Measurements from ENCODE around the gene LRRIQ1.

Gene LRRIQ1

GRCh38 chr12:85058339-85058738, 22.2 kb downstream of the LRRIQ1 start:
- Histone ChIP-seq H3K4me1 (ENCODE audit: control insufficient read depth, insufficient read depth, low read length) (no peaks in the 10 kb centered on the region), H3K36me3 (ENCODE audit: control insufficient read depth, insufficient read depth, low read length, severe bottlenecking) (no peaks in the 10 kb centered on the region), H3K9me3 (ENCODE audit: control insufficient read depth, low read length) (no peaks in the 10 kb centered on the region), H3K4me3 (ENCODE audit: low read length) (no peak overlapping the region), H3K27me3 (replicated peaks; ENCODE audit: control insufficient read depth, insufficient read depth, low read length) (no peaks in the 10 kb centered on the region), H3K9ac (ENCODE audit: low read length) (no peak overlapping the region)
- DNase-seq (ENCODE audit: low read depth): no peak

DNA sequence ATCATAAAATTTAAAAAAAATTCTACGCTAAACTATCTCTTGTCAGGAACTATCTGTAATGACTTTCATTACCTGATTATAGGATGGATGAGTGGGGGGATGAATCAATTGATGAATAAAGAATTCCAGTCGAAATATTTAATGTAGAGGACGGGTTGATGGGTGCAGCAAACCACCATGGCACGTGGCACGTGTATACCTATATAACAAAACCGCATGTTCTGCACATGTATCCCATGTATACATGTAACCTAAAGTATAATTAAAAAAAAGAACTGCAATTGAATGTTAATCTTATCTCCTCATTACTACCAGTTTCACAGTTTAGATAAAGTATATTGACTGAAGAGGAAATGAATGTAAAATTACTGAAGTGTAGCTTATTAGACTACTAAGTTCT, 23.4 kb downstream of the LRRIQ1 start:
- Histone ChIP-seq H3K4me1 (ENCODE audit: control insufficient read depth, insufficient read depth, low read length) (no peaks in the 10 kb centered on the region), H3K36me3 (ENCODE audit: control insufficient read depth, insufficient read depth, low read length, severe bottlenecking) (no peaks in the 10 kb centered on the region), H3K4me3 (ENCODE audit: low read length) (no peak overlapping the region), H3K9me3 (ENCODE audit: control insufficient read depth, low read length) (no peaks in the 10 kb centered on the region), H3K27me3 (replicated peaks; ENCODE audit: control insufficient read depth, insufficient read depth, low read length) (no peaks in the 10 kb centered on the region), H3K9ac (ENCODE audit: low read length) (no peak overlapping the region)
- DNase-seq (ENCODE audit: low read depth): no peak

- H3K27me3 ChIP-seq (replicated peaks; ENCODE audit: control insufficient read depth, insufficient read depth, low read length): no peaks in the 10 kb centered on the region
- DNase-seq (ENCODE audit: low read depth): no peak
- no peak overlapping the region for H3K4me3 ChIP-seq (ENCODE audit: low read length)
- no peaks in the 10 kb centered on the region for H3K36me3 ChIP-seq (ENCODE audit: control insufficient read depth, insufficient read depth, low read length, severe bottlenecking)
- H3K9me3 ChIP-seq (ENCODE audit: control insufficient read depth, low read length): no peaks in the 10 kb centered on the region
- H3K9ac ChIP-seq (ENCODE audit: low read length): no peak overlapping the region
- H3K4me1 ChIP-seq (ENCODE audit: control insufficient read depth, insufficient read depth, low read length): no peaks in the 10 kb centered on the region
Observed at GRCh38 chr12:85060916-85061315, 24.8 kb downstream of the LRRIQ1 start.

DNA sequence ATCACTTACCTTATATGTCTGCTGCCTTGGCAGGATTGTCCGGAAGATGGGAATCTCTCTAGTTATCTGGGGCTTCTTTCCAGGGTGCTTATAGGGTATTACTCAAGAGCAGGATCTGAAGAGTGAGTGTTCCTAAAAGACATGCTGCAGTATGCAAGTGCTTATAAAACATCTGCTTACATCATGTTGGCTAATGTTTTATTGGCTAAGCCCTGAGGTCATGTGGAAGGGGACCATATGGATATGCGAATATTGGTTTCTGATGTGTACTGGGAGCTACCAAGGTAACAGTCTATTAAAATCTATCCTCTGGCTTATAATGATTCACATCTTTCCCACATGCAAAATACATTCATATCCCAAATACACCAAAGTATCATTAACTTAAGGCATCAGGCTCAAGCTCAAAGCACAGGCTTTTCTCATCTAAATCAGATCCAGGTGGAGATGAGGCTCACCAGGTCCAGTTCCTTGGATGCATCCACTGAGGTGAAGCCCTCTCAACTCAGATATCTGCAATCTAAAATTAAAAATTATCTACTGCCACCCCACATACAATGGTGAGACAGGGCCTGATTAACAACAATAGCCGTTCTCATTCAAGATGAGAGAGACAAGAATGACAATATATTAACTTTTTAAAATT, 29.8 kb downstream of the LRRIQ1 start:
- Histone ChIP-seq H3K9ac (ENCODE audit: low read length) (no peak overlapping the region), H3K36me3 (ENCODE audit: control insufficient read depth, insufficient read depth, low read length, severe bottlenecking) (no peaks in the 10 kb centered on the region), H3K4me1 (ENCODE audit: control insufficient read depth, insufficient read depth, low read length) (no peaks in the 10 kb centered on the region), H3K27me3 (replicated peaks; ENCODE audit: control insufficient read depth, insufficient read depth, low read length) (no peaks in the 10 kb centered on the region), H3K4me3 (ENCODE audit: low read length) (no peak overlapping the region), H3K9me3 (ENCODE audit: control insufficient read depth, low read length) (no peaks in the 10 kb centered on the region)
- no peak for DNase-seq (ENCODE audit: low read depth)

DNA sequence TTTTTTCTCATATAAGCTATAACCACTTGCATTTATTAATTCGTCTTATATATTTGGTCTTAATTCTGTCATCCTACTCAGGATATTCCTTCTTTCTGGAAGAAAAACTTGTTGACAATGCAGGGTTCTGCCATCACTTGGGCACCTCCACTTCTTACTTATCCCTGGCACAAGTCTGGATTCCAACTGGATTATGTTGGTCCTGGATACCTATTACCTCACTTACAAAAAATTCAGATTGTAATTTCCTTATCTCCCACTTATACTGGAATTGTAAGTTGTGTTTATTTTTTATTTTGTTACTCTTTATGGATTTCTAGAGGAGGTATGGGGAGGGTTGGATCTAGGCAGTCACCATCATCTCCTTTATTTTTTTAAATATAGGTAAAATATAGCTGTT, 36.7 kb downstream of the LRRIQ1 start:
- Histone ChIP-seq H3K9ac (ENCODE audit: low read length) (no peak overlapping the region), H3K36me3 (ENCODE audit: control insufficient read depth, insufficient read depth, low read length, severe bottlenecking) (no peaks in the 10 kb centered on the region), H3K4me3 (ENCODE audit: low read length) (no peak overlapping the region), H3K27me3 (replicated peaks; ENCODE audit: control insufficient read depth, insufficient read depth, low read length) (no peaks in the 10 kb centered on the region), H3K4me1 (ENCODE audit: control insufficient read depth, insufficient read depth, low read length) (peaks cover 6% of the 10 kb centered on the region), H3K9me3 (ENCODE audit: control insufficient read depth, low read length) (no peaks in the 10 kb centered on the region)
- DNase-seq (ENCODE audit: low read depth): no peak

GRCh38 chr12:85076688-85077430, 40.7 kb downstream of the LRRIQ1 start:
- H3K4me1 ChIP-seq (ENCODE audit: control insufficient read depth, insufficient read depth, low read length): peaks cover 6% of the 10 kb centered on the region
- no peak overlapping the region for H3K9ac ChIP-seq (ENCODE audit: low read length)
- no peak overlapping the region for H3K4me3 ChIP-seq (ENCODE audit: low read length)
- no peaks in the 10 kb centered on the region for H3K36me3 ChIP-seq (ENCODE audit: control insufficient read depth, insufficient read depth, low read length, severe bottlenecking)
- peak; percentile 93 for DNase-seq (ENCODE audit: low read depth)
- H3K9me3 ChIP-seq (ENCODE audit: control insufficient read depth, low read length): no peaks in the 10 kb centered on the region
- no peaks in the 10 kb centered on the region for H3K27me3 ChIP-seq (replicated peaks; ENCODE audit: control insufficient read depth, insufficient read depth, low read length)

DNA sequence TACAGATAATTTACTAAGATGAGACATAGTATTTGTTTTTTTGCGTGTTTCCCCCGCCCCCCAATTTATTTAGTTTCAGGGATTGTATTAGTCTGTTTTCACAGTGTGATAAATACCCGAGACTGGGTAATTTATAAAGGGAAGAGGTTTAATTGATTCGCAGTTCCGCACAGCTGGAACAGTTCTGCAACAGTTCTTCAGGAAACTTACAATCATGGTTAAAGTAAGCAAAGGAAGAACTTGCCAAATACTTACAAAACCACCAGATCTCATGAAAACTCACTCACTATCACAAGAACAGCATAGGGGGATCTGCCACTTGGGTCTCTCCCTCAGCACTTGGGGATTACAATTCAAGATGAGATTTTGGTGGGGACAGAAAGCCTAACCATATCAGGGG, 48.9 kb downstream of the LRRIQ1 start:
- no peak for DNase-seq (ENCODE audit: low read depth)
- H3K4me1 ChIP-seq (ENCODE audit: control insufficient read depth, insufficient read depth, low read length): no peaks in the 10 kb centered on the region
- H3K9me3 ChIP-seq (ENCODE audit: control insufficient read depth, low read length): no peaks in the 10 kb centered on the region

DNA sequence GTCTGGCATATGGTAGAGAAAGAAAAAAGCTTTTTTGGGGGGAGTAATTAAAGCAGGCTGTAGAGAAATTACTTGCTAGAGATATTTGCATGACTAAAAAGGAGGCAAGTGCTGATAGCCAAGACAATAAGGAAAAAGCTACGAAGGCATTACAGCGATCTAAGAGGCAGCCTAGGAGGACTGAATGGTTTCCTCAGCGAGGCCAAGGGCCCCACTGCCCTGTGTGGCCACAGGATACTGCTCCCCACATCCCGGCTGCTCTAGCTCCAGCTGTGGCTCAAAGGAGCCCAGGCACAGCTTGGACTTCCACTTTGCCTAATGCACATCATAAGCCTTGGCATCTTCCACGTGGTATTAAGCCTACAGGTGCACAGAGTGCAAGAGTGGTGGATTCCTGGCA, 53.6 kb downstream of the LRRIQ1 start:
- Histone ChIP-seq H3K36me3 (ENCODE audit: control insufficient read depth, insufficient read depth, low read length, severe bottlenecking) (no peaks in the 10 kb centered on the region), H3K9ac (ENCODE audit: low read length) (no peak overlapping the region), H3K9me3 (ENCODE audit: control insufficient read depth, low read length) (no peaks in the 10 kb centered on the region), H3K27me3 (replicated peaks; ENCODE audit: control insufficient read depth, insufficient read depth, low read length) (peaks cover 12% of the 10 kb centered on the region), H3K4me1 (ENCODE audit: control insufficient read depth, insufficient read depth, low read length) (no peaks in the 10 kb centered on the region), H3K4me3 (ENCODE audit: low read length) (no peak overlapping the region)
- DNase-seq (ENCODE audit: low read depth): no peak

More for the DNA sequence above, 48.9 kb downstream of the LRRIQ1 start:
- Histone ChIP-seq H3K4me3 (ENCODE audit: low read length) (no peak overlapping the region), H3K9ac (ENCODE audit: low read length) (no peak overlapping the region), H3K36me3 (ENCODE audit: control insufficient read depth, insufficient read depth, low read length, severe bottlenecking) (no peaks in the 10 kb centered on the region), H3K27me3 (replicated peaks; ENCODE audit: control insufficient read depth, insufficient read depth, low read length) (peaks cover 8% of the 10 kb centered on the region)

GRCh38 chr12:85092814-85093370, 56.7 kb downstream of the LRRIQ1 start:
- H3K4me1 ChIP-seq (ENCODE audit: control insufficient read depth, insufficient read depth, low read length): no peaks in the 10 kb centered on the region
- no peak for DNase-seq (ENCODE audit: low read depth)
- no peak overlapping the region for H3K4me3 ChIP-seq (ENCODE audit: low read length)
- no peaks in the 10 kb centered on the region for H3K9me3 ChIP-seq (ENCODE audit: control insufficient read depth, low read length)
- peaks cover 12% of the 10 kb centered on the region for H3K27me3 ChIP-seq (replicated peaks; ENCODE audit: control insufficient read depth, insufficient read depth, low read length)
- no peaks in the 10 kb centered on the region for H3K36me3 ChIP-seq (ENCODE audit: control insufficient read depth, insufficient read depth, low read length, severe bottlenecking)
- H3K9ac ChIP-seq (ENCODE audit: low read length): no peak overlapping the region

GRCh38 chr12:85095501-85095900, 59.4 kb downstream of the LRRIQ1 start:
- no peaks in the 10 kb centered on the region for H3K27me3 ChIP-seq (replicated peaks; ENCODE audit: control insufficient read depth, insufficient read depth, low read length)
- no peak overlapping the region for H3K9ac ChIP-seq (ENCODE audit: low read length)
- H3K9me3 ChIP-seq (ENCODE audit: control insufficient read depth, low read length): no peaks in the 10 kb centered on the region
- no peak for DNase-seq (ENCODE audit: low read depth)
- H3K36me3 ChIP-seq (ENCODE audit: control insufficient read depth, insufficient read depth, low read length, severe bottlenecking): no peaks in the 10 kb centered on the region
- H3K4me1 ChIP-seq (ENCODE audit: control insufficient read depth, insufficient read depth, low read length): no peaks in the 10 kb centered on the region
- H3K4me3 ChIP-seq (ENCODE audit: low read length): no peak overlapping the region

GRCh38 chr12:85130646-85131045, 94.5 kb downstream of the LRRIQ1 start:
- H3K4me1 ChIP-seq (ENCODE audit: control insufficient read depth, insufficient read depth, low read length): no peaks in the 10 kb centered on the region
- DNase-seq (ENCODE audit: low read depth): peak; percentile 33
- no peak overlapping the region for H3K9ac ChIP-seq (ENCODE audit: low read length)
- no peaks in the 10 kb centered on the region for H3K9me3 ChIP-seq (ENCODE audit: control insufficient read depth, low read length)
- H3K4me3 ChIP-seq (ENCODE audit: low read length): no peak overlapping the region
- no peaks in the 10 kb centered on the region for H3K27me3 ChIP-seq (replicated peaks; ENCODE audit: control insufficient read depth, insufficient read depth, low read length)
- H3K36me3 ChIP-seq (ENCODE audit: control insufficient read depth, insufficient read depth, low read length, severe bottlenecking): no peaks in the 10 kb centered on the region
